MM.1S (cell line): ENCODE measurements around the gene MFNG.

ENCODE experiments used
- DNase-seq: peaks from one replicate; pipeline ENCODE4 v3.0.0-alpha.2; 2015
- H2AFZ ChIP-seq: fragments of 300-600 bp; sonication (generic); 2 replicates; pipeline ENCODE4 v1.6.0; 2016; ENCODE audit warnings: antibody characterized with exemption, low read length
- H3F3A ChIP-seq: fragments of 300-600 bp; sonication (generic); 2 replicates; pipeline ENCODE4 v1.6.1; 2016; ENCODE audit warnings: mild to moderate bottlenecking, antibody characterized with exemption, low read length, moderate library complexity, mixed read lengths; ENCODE audit not compliant: insufficient read depth
- H3K27ac ChIP-seq: fragments of 300-600 bp; sonication (generic); 2 replicates; pipeline ENCODE4 v1.5.1; 2016; ENCODE audit warnings: mild to moderate bottlenecking, low read length
- H3K27me3 ChIP-seq: fragments of 300-600 bp; sonication (generic); replicated peaks from 2 replicates; pipeline ENCODE4 v1.6.0; 2016; ENCODE audit warnings: low read length; ENCODE audit not compliant: insufficient read depth
- H3K36me3 ChIP-seq: fragments of 300-600 bp; sonication (generic); replicated peaks from 2 replicates; pipeline ENCODE4 v1.6.1; 2016; ENCODE audit warnings: mild to moderate bottlenecking, low read length, mixed read lengths; ENCODE audit not compliant: insufficient read depth
- H3K4me1 ChIP-seq: fragments of 300-600 bp; sonication (generic); 2 replicates; pipeline ENCODE4 v1.6.1; 2016; ENCODE audit warnings: low read length, mixed read lengths
- H3K4me2 ChIP-seq: fragments of 300-600 bp; sonication (generic); 2 replicates; pipeline ENCODE4 v1.6.0; 2016; ENCODE audit warnings: low read depth, low read length
- H3K4me3 ChIP-seq: fragments of 300-600 bp; sonication (generic); 2 replicates; pipeline ENCODE4 v1.5.1; 2016; ENCODE audit warnings: low read length, mixed read lengths
- H3K79me2 ChIP-seq: fragments of 300-600 bp; sonication (generic); 2 replicates; pipeline ENCODE4 v1.6.1; 2016; ENCODE audit warnings: mixed run types, low read length, mixed read lengths
- H3K9ac ChIP-seq: fragments of 300-600 bp; sonication (generic); 2 replicates; pipeline ENCODE4 v1.6.1; 2016; ENCODE audit warnings: low read length, mixed read lengths
- H3K9me2 ChIP-seq: fragments of 300-600 bp; sonication (generic); replicated peaks from 2 replicates; pipeline ENCODE4 v1.6.1; 2016; ENCODE audit warnings: mild to moderate bottlenecking, low read length, mixed read lengths; ENCODE audit not compliant: insufficient read depth
- H3K9me3 ChIP-seq: fragments of 300-600 bp; sonication (generic); replicated peaks from 2 replicates; pipeline ENCODE4 v1.6.1; 2016; ENCODE audit warnings: mild to moderate bottlenecking, low read length, mixed read lengths; ENCODE audit not compliant: insufficient read depth
- H4K20me1 ChIP-seq: fragments of 300-600 bp; sonication (generic); 2 replicates; pipeline ENCODE4 v1.6.1; 2016; ENCODE audit warnings: mild to moderate bottlenecking, low read length, moderate library complexity, mixed read lengths; ENCODE audit not compliant: insufficient read depth
- EZH2 ChIP-seq: fragments of 300-600 bp; sonication (generic); optimal IDR thresholded peaks from 2 replicates; pipeline ENCODE3; 2017; ENCODE audit warnings: low read depth, mild to moderate bottlenecking, antibody characterized with exemption, low read length, mixed read lengths
- EZH2phosphoT487 ChIP-seq: fragments of 300-600 bp; sonication (generic); IDR thresholded peaks from 2 replicates; pipeline ENCODE4 v1.6.1; 2018; ENCODE audit warnings: antibody characterized with exemption, low read length
- TF ChIP-seq, protein P1 (sequence below): fragments of 300-600 bp; sonication (generic); IDR thresholded peaks from 2 replicates; pipeline ENCODE4 v1.5.1; 2016; ENCODE audit warnings: antibody characterized with exemption, low read length, mixed read lengths

Gene MFNG

DNA sequence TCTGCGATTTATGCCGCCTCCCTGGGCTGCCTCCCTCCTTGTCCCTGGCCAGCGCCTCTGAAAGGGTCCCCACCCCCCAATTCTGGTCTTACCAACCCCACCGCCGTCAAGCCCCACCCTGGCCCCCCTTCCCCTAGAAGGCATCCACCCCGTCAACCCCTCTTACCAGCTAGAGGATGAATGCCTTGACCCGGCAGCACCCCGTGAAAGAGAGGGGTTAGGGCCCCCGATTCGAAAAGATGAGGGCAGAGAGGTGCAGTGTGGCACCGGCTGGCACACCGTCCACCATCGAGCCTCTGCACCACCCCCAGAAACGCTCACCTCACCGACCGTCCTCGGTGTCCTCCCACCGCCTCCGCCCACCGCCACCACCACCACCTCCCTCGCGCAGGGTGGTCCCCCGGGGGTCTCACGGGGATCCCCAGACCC is 59.5 kb downstream of the MFNG start:
- Histone ChIP-seq H3K9me3 (no peaks in the 10 kb centered on the region), H3F3A (no peaks in the 10 kb centered on the region), H3K79me2 (no peaks in the 10 kb centered on the region), H3K4me1 (no peaks in the 10 kb centered on the region), H3K9me2 (no peaks in the 10 kb centered on the region), H3K4me3 (no peak overlapping the region), H3K9ac (no peak overlapping the region), H3K27me3 (peaks cover 96% of the 10 kb centered on the region), H2AFZ (no peak overlapping the region), H3K4me2 (no peak overlapping the region), H3K27ac (no peak overlapping the region), H3K36me3 (no peaks in the 10 kb centered on the region), H4K20me1 (no peaks in the 10 kb centered on the region)
- no peak for DNase-seq
- TF ChIP-seq, protein P1, sequence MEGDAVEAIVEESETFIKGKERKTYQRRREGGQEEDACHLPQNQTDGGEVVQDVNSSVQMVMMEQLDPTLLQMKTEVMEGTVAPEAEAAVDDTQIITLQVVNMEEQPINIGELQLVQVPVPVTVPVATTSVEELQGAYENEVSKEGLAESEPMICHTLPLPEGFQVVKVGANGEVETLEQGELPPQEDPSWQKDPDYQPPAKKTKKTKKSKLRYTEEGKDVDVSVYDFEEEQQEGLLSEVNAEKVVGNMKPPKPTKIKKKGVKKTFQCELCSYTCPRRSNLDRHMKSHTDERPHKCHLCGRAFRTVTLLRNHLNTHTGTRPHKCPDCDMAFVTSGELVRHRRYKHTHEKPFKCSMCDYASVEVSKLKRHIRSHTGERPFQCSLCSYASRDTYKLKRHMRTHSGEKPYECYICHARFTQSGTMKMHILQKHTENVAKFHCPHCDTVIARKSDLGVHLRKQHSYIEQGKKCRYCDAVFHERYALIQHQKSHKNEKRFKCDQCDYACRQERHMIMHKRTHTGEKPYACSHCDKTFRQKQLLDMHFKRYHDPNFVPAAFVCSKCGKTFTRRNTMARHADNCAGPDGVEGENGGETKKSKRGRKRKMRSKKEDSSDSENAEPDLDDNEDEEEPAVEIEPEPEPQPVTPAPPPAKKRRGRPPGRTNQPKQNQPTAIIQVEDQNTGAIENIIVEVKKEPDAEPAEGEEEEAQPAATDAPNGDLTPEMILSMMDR, result no peak
- TF ChIP-seq EZH2 (no peak), EZH2phosphoT487 (no peak)

DNA sequence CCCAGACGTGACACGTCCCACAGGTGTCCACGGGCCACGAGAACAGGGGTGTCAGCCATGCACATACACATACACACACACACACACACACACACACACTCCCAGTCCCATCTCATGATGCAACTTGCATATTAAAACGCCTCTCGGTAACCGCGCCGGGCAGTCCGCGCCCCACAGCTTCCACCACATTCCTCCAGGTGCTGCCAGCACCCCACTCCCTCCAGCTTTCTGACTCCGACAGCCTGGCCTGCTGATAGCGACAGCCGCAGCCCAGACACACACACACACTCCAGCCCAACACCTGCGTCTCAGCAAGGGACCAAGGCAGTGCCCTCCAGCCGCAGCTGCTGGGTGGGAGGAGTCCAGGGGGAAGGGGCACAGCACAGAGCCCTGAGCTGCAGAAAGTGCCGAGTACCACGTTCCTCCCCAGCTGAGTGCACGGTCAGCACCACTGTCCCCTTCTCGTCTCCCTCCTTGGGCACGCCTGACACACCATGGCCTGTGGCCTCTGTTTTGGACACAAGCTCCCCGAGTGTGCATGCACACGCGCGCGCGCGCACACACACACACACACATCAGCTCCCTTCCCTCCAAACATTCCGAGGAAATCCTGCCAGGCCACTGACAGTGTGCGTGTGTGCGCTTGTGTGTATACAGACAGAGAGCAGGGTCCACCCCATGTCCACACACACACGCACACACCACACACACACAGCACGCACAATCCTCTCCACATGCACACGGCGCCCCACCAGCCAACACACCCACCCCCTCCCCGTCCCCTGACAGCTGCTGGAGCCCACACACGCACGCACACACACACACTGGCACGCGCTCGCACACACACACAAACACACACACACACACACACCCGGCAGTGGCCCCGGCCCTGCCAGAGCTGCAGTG is 60.1 kb downstream of the MFNG start:
- no peak overlapping the region for H3K4me3 ChIP-seq
- no peaks in the 10 kb centered on the region for H3F3A ChIP-seq
- DNase-seq, result peak; percentile 41
- no peak overlapping the region for H2AFZ ChIP-seq
- H3K36me3 ChIP-seq, result no peaks in the 10 kb centered on the region
- H3K9ac ChIP-seq, result no peak overlapping the region
- H3K4me1 ChIP-seq, result no peaks in the 10 kb centered on the region
- peaks cover 96% of the 10 kb centered on the region for H3K27me3 ChIP-seq
- H3K27ac ChIP-seq, result no peak overlapping the region
- H4K20me1 ChIP-seq, result no peaks in the 10 kb centered on the region
- H3K9me3 ChIP-seq, result no peaks in the 10 kb centered on the region
- H3K4me2 ChIP-seq, result no peak overlapping the region
- TF ChIP-seq, protein P1, result no peak
- no peak for TF ChIP-seq EZH2phosphoT487
- TF ChIP-seq EZH2, result no peak
- H3K79me2 ChIP-seq, result no peaks in the 10 kb centered on the region
- H3K9me2 ChIP-seq, result no peaks in the 10 kb centered on the region

GRCh38 chr22:37425369-37425768 is 60.8 kb downstream of the MFNG start:
- Histone ChIP-seq H3K36me3 (no peaks in the 10 kb centered on the region), H3K4me2 (no peak overlapping the region), H2AFZ (no peak overlapping the region), H3K4me3 (no peak overlapping the region), H3K4me1 (no peaks in the 10 kb centered on the region), H3K9me3 (no peaks in the 10 kb centered on the region), H3K27me3 (peaks cover 96% of the 10 kb centered on the region), H3K9ac (no peak overlapping the region), H4K20me1 (no peaks in the 10 kb centered on the region), H3K27ac (no peak overlapping the region), H3K79me2 (no peaks in the 10 kb centered on the region), H3F3A (no peaks in the 10 kb centered on the region), H3K9me2 (no peaks in the 10 kb centered on the region)
- DNase-seq, result no peak
- TF ChIP-seq, protein P1, result no peak
- no peak for TF ChIP-seq EZH2
- TF ChIP-seq EZH2phosphoT487, result no peak
